NCI-H2107 (cell line): Measurements from ENCODE around the gene IFI30.

ENCODE experiments used
- DNase-seq: peaks from one replicate; lab custom pipeline; 2025; lab: John Stamatoyannopoulos, UW

Gene IFI30

GRCh38 chr19:18225702-18226468 is 52.3 kb downstream of the IFI30 start, which contains the start of gene PDE4C:
Gene PDE4C, minus strand, starts transcription at chr19:18226438. Its CDS starts 23 bp downstream, at chr19:18226415.
- no peak for DNase-seq

- DNase-seq: no peak
These were observed 53.6 kb downstream of the IFI30 start for GRCh38 chr19:18226956-18227780.
